ENCODE measurements around the gene TMIGD1. TPM values are rescaled to one million over a fixed set of nuclear protein-coding genes. Genes with fewer than 3 reads are reported as not detected.

Gene TMIGD1
- total RNA-seq, 2 experiments from 2014 or later = not detected

Other genes starting within 250 kb of the TMIGD1 start
- gene NSRP1, start 217.2 kb downstream of the TMIGD1 start, total RNA-seq = 10 to 100 TPM; 25.3 to 26.2 TPM
- under 1 TPM in 1 of 2 experiments, not detected in 1; 0.04 TPM for gene SLC6A4, start 98.4 kb downstream of the TMIGD1 start, total RNA-seq
- gene BLMH, start 42.1 kb downstream of the TMIGD1 start, total RNA-seq = 10 to 100 TPM; 75.6 to 75.7 TPM
- gene CPD, start 44.9 kb upstream of the TMIGD1 start, total RNA-seq = 10 to 100 TPM; 27.4 to 29.8 TPM
- gene GOSR1, start 143.4 kb upstream of the TMIGD1 start, total RNA-seq = 10 to 100 TPM; 47.0 to 48.6 TPM